SU-DHL-6 (cell line): ENCODE data around the gene TPRA1.

Experiments
- EZH2phosphoT487 ChIP-seq: fragments of 200-600 bp; sonication (generic), shearing (Covaris generic); conservative IDR thresholded peaks from 2 replicates; pipeline ENCODE4 v1.6.1; 2018; ENCODE audit warnings: mild to moderate bottlenecking, antibody characterized with exemption, low read length, moderate library complexity, mixed read lengths
- TF ChIP-seq, protein P1 (sequence below): fragments of 200-600 bp; sonication (generic); IDR thresholded peaks from one replicate; pipeline ENCODE4 v1.5.1; 2017; ENCODE audit warnings: antibody characterized with exemption, mild to moderate bottlenecking, low read length, moderate library complexity; ENCODE audit not compliant: insufficient read depth, poor library complexity, severe bottlenecking

DNA sequence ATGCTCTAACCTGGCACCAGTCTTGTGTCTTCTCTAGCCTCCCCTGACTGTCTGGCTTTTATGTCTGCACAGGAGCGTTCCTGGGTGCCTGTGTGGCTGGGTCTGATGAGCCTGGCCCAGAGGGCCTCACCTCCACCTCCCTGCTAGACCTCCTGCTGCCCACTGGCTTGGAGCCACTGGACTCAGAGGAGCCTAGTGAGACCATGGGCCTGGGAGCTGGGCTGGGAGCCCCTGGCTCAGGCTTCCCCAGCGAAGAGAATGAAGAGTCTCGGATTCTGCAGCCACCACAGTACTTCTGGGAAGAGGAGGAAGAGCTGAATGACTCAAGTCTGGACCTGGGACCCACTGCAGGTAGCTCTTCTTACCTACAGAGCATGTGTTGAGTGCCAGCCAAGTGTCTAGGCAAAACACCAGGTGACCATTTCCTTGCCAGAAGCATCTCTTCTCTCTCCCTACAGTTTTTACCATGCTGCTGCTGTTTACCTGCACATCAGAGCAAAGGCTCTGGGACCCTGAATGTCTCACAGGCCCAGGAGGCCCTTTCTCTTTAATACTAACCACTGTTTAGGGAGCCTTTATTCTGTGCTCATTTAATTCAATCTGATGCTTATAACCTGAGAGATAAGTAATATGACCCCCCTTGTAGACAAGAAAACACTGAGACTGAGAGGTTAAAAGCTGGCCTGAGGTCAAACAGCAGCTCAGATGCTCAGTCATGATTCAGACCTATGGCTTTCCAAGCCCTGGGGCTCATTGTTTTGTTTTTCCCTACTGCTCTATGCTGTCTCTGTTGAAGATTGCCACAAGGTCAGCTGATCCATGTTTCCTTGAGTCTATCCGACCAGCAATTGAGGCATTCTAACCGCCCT is 48.9 kb upstream of the TPRA1 start:
- TF ChIP-seq, protein P1, sequence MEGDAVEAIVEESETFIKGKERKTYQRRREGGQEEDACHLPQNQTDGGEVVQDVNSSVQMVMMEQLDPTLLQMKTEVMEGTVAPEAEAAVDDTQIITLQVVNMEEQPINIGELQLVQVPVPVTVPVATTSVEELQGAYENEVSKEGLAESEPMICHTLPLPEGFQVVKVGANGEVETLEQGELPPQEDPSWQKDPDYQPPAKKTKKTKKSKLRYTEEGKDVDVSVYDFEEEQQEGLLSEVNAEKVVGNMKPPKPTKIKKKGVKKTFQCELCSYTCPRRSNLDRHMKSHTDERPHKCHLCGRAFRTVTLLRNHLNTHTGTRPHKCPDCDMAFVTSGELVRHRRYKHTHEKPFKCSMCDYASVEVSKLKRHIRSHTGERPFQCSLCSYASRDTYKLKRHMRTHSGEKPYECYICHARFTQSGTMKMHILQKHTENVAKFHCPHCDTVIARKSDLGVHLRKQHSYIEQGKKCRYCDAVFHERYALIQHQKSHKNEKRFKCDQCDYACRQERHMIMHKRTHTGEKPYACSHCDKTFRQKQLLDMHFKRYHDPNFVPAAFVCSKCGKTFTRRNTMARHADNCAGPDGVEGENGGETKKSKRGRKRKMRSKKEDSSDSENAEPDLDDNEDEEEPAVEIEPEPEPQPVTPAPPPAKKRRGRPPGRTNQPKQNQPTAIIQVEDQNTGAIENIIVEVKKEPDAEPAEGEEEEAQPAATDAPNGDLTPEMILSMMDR, result no peak
- TF ChIP-seq EZH2phosphoT487, result no peak
